SKM-1 (cell line): ENCODE measurements around the gene FAM78B.

Source experiments
- DNase-seq: peaks from one replicate; lab custom pipeline; 2025; ENCODE audit not compliant: unreplicated experiment; lab: John Stamatoyannopoulos, UW

Gene FAM78B

GRCh38 chr1:166121010-166121409 is 45.8 kb downstream of the FAM78B start:
- no peak for DNase-seq

DNA sequence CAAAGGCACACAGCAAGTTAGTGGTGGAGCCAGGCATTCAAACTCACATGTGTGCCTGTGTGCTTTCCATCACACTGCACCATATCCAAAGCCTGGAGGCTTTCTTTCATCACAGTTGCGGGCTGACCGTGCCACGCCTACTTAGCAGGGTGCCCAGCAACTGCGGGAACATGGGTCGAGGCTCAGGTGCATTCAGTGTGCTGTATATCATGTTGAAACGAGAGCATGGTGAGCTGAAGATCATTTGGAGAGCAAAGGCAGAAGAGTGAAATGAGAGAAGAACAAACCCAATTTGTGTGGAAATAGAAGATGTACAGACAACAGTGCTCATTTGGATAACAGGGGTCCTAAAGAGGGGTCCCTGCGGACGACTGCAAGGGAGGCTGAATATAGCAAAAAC is 46.5 kb downstream of the FAM78B start:
- DNase-seq: no peak

DNA sequence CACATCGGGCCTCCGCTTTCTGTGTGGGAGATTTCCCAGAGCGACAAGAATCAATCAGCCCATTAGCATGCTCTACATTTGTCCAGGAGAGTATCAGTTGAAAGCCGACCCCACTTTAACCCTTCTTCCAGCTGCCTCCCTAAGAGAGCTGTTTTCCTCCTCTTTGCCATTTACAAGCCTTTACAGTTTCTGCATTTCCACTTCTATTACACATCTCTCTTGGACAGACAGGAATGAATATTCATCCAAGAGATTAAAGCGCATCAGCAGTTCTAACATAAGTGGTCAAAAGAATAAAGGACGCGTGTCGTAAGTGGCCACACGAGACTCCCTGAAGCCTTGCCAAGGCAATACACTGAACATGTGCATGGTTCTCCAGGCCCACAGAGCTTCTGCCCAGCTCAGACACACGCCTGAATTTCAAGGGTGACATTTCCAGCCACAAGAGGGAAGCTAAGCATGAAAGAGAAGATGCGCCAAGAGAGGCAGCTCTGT is 47.3 kb downstream of the FAM78B start:
- DNase-seq: no peak

DNA sequence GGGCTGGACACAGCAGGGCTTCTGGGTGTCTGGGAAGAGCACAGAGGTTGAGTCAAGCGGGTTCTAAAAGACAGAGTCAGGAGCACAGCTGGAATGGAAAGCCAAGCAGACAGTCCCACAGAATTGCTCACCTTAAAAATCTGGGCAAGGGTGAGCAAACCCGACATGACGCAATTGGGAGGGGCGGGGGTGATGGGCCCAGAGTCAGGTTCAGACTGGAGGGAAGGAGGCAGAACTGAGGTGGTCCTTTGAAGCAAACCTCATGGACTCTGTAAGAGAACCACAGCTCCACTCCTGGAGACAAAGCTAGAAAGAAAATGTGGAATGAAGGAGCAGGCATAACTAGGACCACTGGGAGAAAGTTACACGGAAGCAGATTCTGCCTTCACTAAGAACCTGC is 49.0 kb downstream of the FAM78B start:
- no peak for DNase-seq

DNA sequence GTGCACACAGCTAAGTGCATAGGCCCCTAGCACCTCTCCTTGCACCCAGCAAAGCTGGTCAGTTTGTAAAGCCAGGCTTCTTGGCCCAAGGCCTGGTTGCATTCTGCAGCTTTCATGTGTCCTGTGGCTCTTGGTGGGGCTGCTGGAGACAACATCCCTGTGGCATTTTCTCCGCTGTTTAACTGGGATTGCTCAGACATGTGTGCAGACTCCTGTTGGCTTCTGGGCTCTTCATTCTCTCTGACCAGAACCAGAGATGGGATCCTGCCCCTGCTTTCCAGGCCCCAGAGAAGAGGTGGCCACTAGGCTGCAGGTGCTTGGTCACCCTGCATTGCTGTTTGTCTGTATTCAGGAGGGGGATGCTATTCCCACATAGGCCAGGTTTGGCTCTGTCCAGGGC is 50.8 kb downstream of the FAM78B start:
- DNase-seq: no peak

GRCh38 chr1:166114419-166114818 is 52.4 kb downstream of the FAM78B start:
- DNase-seq: no peak

DNA sequence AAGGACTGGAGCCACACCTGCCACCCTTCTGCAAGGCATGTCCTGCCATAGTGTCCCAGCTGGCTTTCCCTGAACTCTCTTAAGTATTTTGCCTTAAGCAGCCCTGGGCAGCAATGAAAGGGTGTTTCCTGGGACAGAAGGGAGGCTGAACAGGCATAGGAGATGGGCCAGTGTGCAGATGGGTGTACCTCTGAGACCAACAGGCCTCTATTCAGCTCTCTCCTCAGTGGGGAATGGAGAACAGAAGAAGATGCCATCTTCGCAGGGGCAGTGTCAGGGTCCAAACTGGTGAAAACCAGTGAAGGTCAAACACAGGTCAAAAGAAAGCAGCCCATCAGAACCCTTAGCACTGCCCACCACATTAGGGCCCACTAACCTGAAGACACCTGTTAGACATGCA is 53.2 kb downstream of the FAM78B start:
- no peak for DNase-seq

DNA sequence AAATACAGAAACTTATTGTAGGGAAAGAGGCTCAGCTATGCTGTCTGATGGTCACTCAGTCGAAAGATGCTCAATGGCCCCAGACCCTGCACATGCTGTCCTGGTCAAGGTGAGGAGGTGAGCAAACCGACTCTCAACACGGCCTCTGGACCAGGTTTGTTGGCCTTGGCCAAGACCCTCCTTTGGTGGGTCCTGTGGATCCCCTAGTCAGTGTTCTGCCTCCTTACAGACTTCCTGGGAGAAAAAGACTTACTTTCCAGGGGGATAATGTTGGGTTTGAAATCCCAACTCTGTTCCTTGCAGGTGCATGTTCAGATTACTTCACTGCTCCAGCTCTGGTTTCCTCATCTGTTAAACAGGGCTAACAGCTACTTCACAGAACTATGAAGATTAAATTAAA is 53.8 kb downstream of the FAM78B start:
- DNase-seq: no peak

GRCh38 chr1:166112425-166112824 is 54.4 kb downstream of the FAM78B start:
- DNase-seq: no peak

DNA sequence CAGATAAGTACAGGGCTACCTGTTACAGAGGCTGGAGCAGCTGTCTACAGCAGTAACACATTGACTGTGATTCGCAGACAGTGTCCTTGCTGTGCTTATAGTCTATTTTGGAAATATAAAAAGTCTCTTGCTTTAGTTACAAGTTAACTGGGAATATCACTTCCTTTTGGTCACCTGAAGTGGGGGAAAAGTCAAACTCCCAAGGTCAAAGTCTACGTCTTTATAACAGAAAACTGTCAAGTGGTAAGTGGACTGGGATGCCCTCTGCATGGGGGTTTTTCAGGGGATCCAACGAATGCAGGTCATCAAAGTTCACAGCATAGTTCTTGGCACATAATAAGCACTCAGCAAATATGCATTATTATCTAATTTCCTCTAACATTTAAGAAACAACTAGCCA is 55.4 kb downstream of the FAM78B start:
- no peak for DNase-seq

GRCh38 chr1:166090244-166090643 is 76.6 kb downstream of the FAM78B start:
- no peak for DNase-seq

- DNase-seq: no peak
Observed at GRCh38 chr1:166089804-166090203, 77.0 kb downstream of the FAM78B start.

DNA sequence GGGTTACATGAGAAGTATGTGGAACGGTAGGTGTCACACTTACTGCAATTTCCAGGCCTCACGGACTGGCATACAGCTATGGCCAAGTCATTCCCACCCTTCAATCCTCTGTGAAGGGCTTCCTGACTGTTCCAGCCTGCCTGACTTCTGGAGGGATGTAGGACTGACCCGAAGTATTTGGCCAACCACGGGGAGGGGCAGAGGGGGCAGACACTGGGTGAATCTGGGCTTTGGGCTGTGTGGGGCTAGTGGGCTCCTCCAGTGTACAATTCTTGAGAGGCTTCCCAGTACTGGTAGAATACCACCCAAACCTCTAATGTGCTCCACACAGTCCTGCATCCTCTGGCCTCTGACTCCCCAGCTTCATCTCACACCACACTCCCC is 78.2 kb downstream of the FAM78B start:
- no peak for DNase-seq

GRCh38 chr1:166087734-166088571 is 78.8 kb downstream of the FAM78B start:
- DNase-seq: no peak

- DNase-seq: no peak
Observed at GRCh38 chr1:166086113-166086883, 80.5 kb downstream of the FAM78B start.

- no peak for DNase-seq
Observed at GRCh38 chr1:166084613-166085012, 82.2 kb downstream of the FAM78B start.

- no peak for DNase-seq
Observed at GRCh38 chr1:166083887-166084286, 82.9 kb downstream of the FAM78B start.

DNA sequence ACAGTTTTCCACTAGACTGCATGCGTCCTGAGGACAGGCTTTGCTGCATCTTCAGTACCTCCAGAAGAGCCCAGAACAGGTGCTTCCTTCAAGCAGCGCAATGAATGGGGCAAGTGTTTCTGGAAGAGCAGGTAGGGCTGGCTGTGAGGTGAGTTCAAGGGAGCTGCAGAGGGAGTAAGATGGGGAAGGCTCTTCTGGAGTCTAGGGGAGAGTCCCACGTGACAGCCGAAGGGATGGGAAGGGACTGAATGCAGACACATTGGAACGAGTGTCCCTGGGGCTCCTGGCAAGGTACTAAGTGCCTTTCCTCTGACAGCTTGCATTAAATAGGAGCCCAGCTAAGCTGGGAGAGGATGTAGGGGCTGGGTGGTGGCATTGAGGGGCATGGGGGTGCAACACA is 84.2 kb downstream of the FAM78B start:
- DNase-seq: no peak

- no peak for DNase-seq
Observed at GRCh38 chr1:166080967-166081870, 85.6 kb downstream of the FAM78B start.

DNA sequence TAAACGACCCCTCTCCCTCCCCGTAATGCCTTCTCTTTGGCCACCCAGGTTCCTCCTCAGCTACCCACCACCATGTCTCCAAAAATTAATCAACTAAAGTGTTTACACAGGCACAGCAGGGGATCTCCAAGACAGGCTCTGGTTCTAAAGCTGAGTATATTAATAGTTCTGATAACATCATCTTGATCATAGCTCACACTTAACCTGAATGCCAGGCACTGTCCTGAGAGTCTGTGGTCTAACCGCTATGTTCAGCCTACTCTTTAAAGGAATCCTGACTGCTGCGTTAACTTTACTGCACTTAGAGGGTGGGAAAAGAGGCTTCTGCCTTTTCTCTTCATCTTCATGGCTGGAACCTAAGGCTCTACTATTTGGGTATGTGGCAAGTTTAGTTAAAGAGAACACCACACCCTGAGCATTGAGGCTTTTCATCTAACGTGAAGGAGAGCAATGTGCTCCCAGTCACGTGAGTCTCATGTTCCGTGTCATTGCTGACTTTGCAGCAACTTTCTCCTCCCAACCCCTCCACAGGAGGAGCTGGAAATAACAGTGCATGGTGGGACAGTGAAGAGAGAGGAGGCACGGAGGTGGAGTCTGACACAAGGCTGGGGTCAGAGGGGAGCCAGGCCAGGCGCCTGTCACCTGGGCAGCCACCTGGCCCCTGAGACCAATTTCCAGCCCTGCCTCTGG is 86.4 kb downstream of the FAM78B start:
- no peak for DNase-seq

DNA sequence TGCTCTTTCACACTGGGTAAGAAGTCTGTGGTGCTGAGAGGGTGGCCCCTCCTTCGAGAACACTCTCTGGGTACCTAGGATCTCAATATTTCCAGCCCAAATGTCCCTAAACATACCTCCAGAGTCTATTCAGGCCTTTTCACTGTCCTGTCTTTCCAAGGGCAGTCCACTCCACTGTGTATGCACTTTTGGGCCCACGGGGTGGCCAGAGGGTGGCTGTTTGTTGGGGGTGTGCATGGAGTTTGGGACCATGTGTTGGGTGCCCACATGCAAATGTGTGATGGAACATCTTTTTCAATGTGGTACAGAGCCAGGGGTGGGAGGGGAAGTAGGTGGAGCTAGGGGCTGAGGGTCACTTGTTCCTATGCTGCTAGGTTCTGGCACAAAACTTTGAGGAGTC is 87.5 kb downstream of the FAM78B start:
- no peak for DNase-seq
